ENCODE measurements around the gene TIMM29.

DNA sequence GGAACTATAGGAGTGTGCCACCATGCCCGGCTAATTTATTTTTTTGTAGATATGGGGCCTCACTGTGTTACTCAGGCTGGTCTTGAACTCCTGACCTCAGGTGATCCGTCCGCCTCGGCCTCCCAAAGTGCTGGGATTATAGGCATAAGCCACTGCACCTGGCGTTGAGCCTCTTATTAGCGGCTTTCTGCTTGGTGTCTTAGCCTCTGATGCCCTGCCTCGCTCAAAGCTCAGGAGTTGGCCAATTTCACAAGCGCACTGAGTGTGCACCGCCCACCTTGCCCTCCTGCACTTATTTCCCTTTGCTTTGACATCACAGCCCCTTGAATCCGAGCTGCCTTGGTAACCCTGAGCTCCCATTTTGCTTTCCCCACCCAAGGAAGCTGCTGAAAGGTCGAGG is 10.3 kb upstream of the TIMM29 start:
- TF ChIP-seq, protein P1, sequence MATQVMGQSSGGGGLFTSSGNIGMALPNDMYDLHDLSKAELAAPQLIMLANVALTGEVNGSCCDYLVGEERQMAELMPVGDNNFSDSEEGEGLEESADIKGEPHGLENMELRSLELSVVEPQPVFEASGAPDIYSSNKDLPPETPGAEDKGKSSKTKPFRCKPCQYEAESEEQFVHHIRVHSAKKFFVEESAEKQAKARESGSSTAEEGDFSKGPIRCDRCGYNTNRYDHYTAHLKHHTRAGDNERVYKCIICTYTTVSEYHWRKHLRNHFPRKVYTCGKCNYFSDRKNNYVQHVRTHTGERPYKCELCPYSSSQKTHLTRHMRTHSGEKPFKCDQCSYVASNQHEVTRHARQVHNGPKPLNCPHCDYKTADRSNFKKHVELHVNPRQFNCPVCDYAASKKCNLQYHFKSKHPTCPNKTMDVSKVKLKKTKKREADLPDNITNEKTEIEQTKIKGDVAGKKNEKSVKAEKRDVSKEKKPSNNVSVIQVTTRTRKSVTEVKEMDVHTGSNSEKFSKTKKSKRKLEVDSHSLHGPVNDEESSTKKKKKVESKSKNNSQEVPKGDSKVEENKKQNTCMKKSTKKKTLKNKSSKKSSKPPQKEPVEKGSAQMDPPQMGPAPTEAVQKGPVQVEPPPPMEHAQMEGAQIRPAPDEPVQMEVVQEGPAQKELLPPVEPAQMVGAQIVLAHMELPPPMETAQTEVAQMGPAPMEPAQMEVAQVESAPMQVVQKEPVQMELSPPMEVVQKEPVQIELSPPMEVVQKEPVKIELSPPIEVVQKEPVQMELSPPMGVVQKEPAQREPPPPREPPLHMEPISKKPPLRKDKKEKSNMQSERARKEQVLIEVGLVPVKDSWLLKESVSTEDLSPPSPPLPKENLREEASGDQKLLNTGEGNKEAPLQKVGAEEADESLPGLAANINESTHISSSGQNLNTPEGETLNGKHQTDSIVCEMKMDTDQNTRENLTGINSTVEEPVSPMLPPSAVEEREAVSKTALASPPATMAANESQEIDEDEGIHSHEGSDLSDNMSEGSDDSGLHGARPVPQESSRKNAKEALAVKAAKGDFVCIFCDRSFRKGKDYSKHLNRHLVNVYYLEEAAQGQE (IDR thresholded peaks at IDR 0.05; ENCODE audit: borderline replicate concordance): no peak
- TF ChIP-seq RAD21 (conservative IDR thresholded peaks at IDR 0.05): no peak

All from neural cell (in vitro differentiated cells).